Measurements from ENCODE around the gene THSD8.

Gene THSD8

DNA sequence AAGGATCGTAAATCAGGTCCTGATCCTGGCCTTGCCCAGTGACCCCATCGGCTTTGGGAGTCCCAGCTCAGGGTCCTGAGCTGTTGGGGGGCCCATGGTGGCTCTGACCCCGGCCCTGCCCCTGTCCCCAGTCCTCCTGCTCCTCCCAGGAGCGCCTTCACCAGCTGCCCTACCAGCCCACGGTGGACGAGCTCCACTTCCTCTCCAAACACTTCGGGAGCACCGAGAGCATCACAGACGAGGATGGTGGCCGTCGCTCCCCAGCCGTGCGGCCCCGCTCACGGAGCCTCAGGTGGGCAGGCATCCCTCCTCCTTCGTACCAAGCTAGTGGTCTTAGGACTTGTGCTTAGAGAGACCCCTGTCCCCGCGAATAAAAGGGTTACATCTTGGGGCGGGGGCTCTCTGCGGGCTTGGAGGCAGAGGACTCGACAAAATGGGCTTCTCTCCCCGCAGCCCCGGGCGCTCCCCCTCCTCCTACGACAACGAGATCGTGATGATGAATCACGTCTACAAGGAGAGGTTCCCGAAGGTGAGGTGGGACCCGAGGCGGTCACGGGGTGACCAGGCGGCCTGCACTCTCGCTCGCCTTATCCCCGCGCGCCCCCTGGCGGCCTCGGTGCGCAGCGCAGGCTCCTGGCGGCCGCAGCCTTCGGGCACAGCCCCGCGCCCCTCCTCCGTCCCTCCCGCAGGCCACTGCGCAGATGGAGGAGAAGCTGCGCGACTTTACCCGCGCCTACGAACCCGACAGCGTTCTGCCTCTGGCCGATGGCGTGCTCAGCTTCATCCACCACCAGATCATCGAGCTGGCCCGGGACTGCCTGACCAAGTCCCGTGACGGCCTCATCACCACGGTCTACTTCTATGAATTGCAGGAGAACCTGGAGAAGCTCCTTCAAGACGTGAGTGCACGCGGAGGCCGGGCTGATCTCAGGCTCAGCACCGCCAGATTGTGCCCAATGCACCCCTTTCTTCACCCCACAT, 45.6 kb downstream of the THSD8 start:
- POLR2A ChIA-PET, result interaction anchor here (0.8 to 1.2 kb wide), 2 partner anchors 70 to 166 kb away, joined by 3 read pairs; no protein-coding TSS in a partner anchor

More for the DNA sequence above, 45.6 kb downstream of the THSD8 start:
- peaks cover 0 to 22% (median 6%) of the 10 kb centered on the region in 5 experiments for H3K27me3 ChIP-seq (replicated peaks in 2 of 5; ENCODE audit: control insufficient read depth in 4 of 5, insufficient read depth in 5 of 5, low read length in 4 of 5)
- no peaks in the 10 kb centered on the region for H3K36me3 ChIP-seq (ENCODE audit: control insufficient read depth in 4 of 4, insufficient read depth in 4 of 4, low read length in 3 of 4)
- peak overlapping the region in 3 of 7 experiments; percentile 25 to 68 (median 46) for H3K4me3 ChIP-seq (ENCODE audit: control insufficient read depth in 1 of 7, extremely low read depth in 1 of 7, insufficient read depth in 4 of 7, low read depth in 2 of 7, low read length in 6 of 7)
- H3K27ac ChIP-seq (ENCODE audit: insufficient read depth in 1 of 2, low read depth in 1 of 2, low read length in 2 of 2, poor library complexity in 1 of 2, severe bottlenecking in 2 of 2), result no peak overlapping the region
- no peaks in the 10 kb centered on the region for H3K9me3 ChIP-seq (ENCODE audit: control extremely low read depth in 1 of 5, control insufficient read depth in 4 of 5, insufficient read depth in 2 of 5, low read depth in 1 of 5, low read length in 4 of 5)
- DNase-seq, result peak; percentile 81 to 91 (median 90)
- CTCF ChIA-PET, result interaction anchor here (0.6 to 3.3 kb wide), 38 partner anchors 9 to 171 kb away, joined by 3 to 18 read pairs (median 4); partner anchors contain the start of genes CALR, FARSA, GCDH and PRDX2
- WGBS (ENCODE audit: insufficient coverage), result 12% methylated on average over 64 of the region's 69 CpGs
- H3K4me1 ChIP-seq (ENCODE audit: control extremely low read depth in 1 of 4, control insufficient read depth in 4 of 4, insufficient read depth in 4 of 4, low read length in 3 of 4), result peaks cover 0 to 11% (median 8%) of the 10 kb centered on the region in 4 experiments

All from common myeloid progenitor, CD34-positive (primary cell).